ENCODE results near the gene ZHX3. TPM values are rescaled to one million over a fixed set of nuclear protein-coding genes. Genes with fewer than 3 reads are reported as not detected.

The ZHX3 gene
- total and polyA plus RNA-seq, 2 donors (not counting 1 experiment from before 2014, with no cell fraction given) = 27.7 to 28.0 TPM

- Histone ChIP-seq H4K20me1 (ENCODE audit: control insufficient read depth, extremely low read depth, insufficient read depth, low read length) (no peaks in the 10 kb centered on the region), H3K27me3 (ENCODE audit: control insufficient read depth, insufficient read depth, low read length) (no peaks in the 10 kb centered on the region), H3K27ac (ENCODE audit: insufficient read depth, low read length) (no peak overlapping the region), H3K9ac (ENCODE audit: insufficient read depth, low read length) (no peak overlapping the region), H2AFZ (ENCODE audit: low read length) (no peak overlapping the region), H3K4me2 (ENCODE audit: extremely low read depth, insufficient read depth, low read length) (no peak overlapping the region), H3K4me3 (replicated peaks in 1 of 4; ENCODE audit: control extremely low read depth in 1 of 4, insufficient read depth in 1 of 4, low read depth in 3 of 4, low read length in 4 of 4) (no peak overlapping the region), H3K4me1 (ENCODE audit: control insufficient read depth, extremely low read depth, insufficient read depth, low read length) (no peaks in the 10 kb centered on the region), H3K79me2 (ENCODE audit: control insufficient read depth, insufficient read depth, low read length) (peaks cover 8% of the 10 kb centered on the region), H3K9me3 (ENCODE audit: control insufficient read depth, insufficient read depth, low read depth, low read length) (no peaks in the 10 kb centered on the region), H3K36me3 (ENCODE audit: control insufficient read depth, insufficient read depth, low read length) (peaks cover 3% of the 10 kb centered on the region)
- no peak for DNase-seq (ENCODE audit: low read depth in 2 of 2)
- TF ChIP-seq CTCF (conservative IDR thresholded peaks at IDR 0.05 in 1 of 2, IDR thresholded peaks at IDR 0.05 in 1 of 2; ENCODE audit: low read depth in 1 of 2, low read length in 2 of 2) (no peak), EZH2 (IDR thresholded peaks at IDR 0.05; ENCODE audit: low read length, missing control alignments) (no peak)
These were observed 52.7 kb downstream of the ZHX3 start for GRCh38 chr20:41264819-41265218.

- H3K4me3 ChIP-seq (replicated peaks in 1 of 4; ENCODE audit: control extremely low read depth in 1 of 4, insufficient read depth in 1 of 4, low read depth in 3 of 4, low read length in 4 of 4) = no peak overlapping the region
- DNase-seq (ENCODE audit: low read depth in 2 of 2) = no peak
- H3K4me2 ChIP-seq (ENCODE audit: extremely low read depth, insufficient read depth, low read length) = no peak overlapping the region
- no peak overlapping the region for H3K27ac ChIP-seq (ENCODE audit: insufficient read depth, low read length)
- no peaks in the 10 kb centered on the region for H3K4me1 ChIP-seq (ENCODE audit: control insufficient read depth, extremely low read depth, insufficient read depth, low read length)
- no peak for TF ChIP-seq EZH2 (IDR thresholded peaks at IDR 0.05; ENCODE audit: low read length, missing control alignments)
- no peak for TF ChIP-seq CTCF (conservative IDR thresholded peaks at IDR 0.05 in 1 of 2, IDR thresholded peaks at IDR 0.05 in 1 of 2; ENCODE audit: low read depth in 1 of 2, low read length in 2 of 2)
- H3K27me3 ChIP-seq (ENCODE audit: control insufficient read depth, insufficient read depth, low read length) = no peaks in the 10 kb centered on the region
- no peaks in the 10 kb centered on the region for H4K20me1 ChIP-seq (ENCODE audit: control insufficient read depth, extremely low read depth, insufficient read depth, low read length)
- H2AFZ ChIP-seq (ENCODE audit: low read length) = no peak overlapping the region
- no peaks in the 10 kb centered on the region for H3K9me3 ChIP-seq (ENCODE audit: control insufficient read depth, insufficient read depth, low read depth, low read length)
- H3K79me2 ChIP-seq (ENCODE audit: control insufficient read depth, insufficient read depth, low read length) = peaks cover 10% of the 10 kb centered on the region
- H3K9ac ChIP-seq (ENCODE audit: insufficient read depth, low read length) = no peak overlapping the region
- H3K36me3 ChIP-seq (ENCODE audit: control insufficient read depth, insufficient read depth, low read length) = peaks cover 1% of the 10 kb centered on the region
These were observed 55.5 kb downstream of the ZHX3 start for GRCh38 chr20:41261790-41262717.

- no peak overlapping the region for H3K4me2 ChIP-seq (ENCODE audit: extremely low read depth, insufficient read depth, low read length)
- no peak overlapping the region for H3K4me3 ChIP-seq (replicated peaks in 1 of 4; ENCODE audit: control extremely low read depth in 1 of 4, insufficient read depth in 1 of 4, low read depth in 3 of 4, low read length in 4 of 4)
- no peaks in the 10 kb centered on the region for H3K4me1 ChIP-seq (ENCODE audit: control insufficient read depth, extremely low read depth, insufficient read depth, low read length)
- H2AFZ ChIP-seq (ENCODE audit: low read length) = no peak overlapping the region
- no peaks in the 10 kb centered on the region for H3K27me3 ChIP-seq (ENCODE audit: control insufficient read depth, insufficient read depth, low read length)
- peaks cover 14% of the 10 kb centered on the region for H3K79me2 ChIP-seq (ENCODE audit: control insufficient read depth, insufficient read depth, low read length)
- TF ChIP-seq CTCF (conservative IDR thresholded peaks at IDR 0.05 in 1 of 2, IDR thresholded peaks at IDR 0.05 in 1 of 2; ENCODE audit: low read depth in 1 of 2, low read length in 2 of 2) (no peak), EZH2 (IDR thresholded peaks at IDR 0.05; ENCODE audit: low read length, missing control alignments) (no peak)
- DNase-seq (ENCODE audit: low read depth in 2 of 2) = no peak
- no peaks in the 10 kb centered on the region for H3K9me3 ChIP-seq (ENCODE audit: control insufficient read depth, insufficient read depth, low read depth, low read length)
- H4K20me1 ChIP-seq (ENCODE audit: control insufficient read depth, extremely low read depth, insufficient read depth, low read length) = no peaks in the 10 kb centered on the region
- H3K27ac ChIP-seq (ENCODE audit: insufficient read depth, low read length) = no peak overlapping the region
- no peak overlapping the region for H3K9ac ChIP-seq (ENCODE audit: insufficient read depth, low read length)
- peaks cover 1% of the 10 kb centered on the region for H3K36me3 ChIP-seq (ENCODE audit: control insufficient read depth, insufficient read depth, low read length)
These were observed 56.3 kb downstream of the ZHX3 start for GRCh38 chr20:41261260-41261659.
